HEK293T (cell line): ENCODE results near the gene UAP1L1.

Experiments used
- CTCF ChIA-PET: fragments of 350-600 bp; formaldehyde crosslinking; extraction: SDS; loops from one replicate; lab custom pipeline; 2021; ENCODE audit warnings: antibody characterized with exemption, inconsistent platforms; lab: Yijun Ruan, JAX
- POLR2A ChIA-PET: fragments of 350-600 bp; formaldehyde crosslinking; extraction: SDS; loops from one replicate; lab custom pipeline; 2020; ENCODE audit warnings: antibody characterized with exemption, inconsistent platforms; lab: Yijun Ruan, JAX
- DNase-seq: peaks from one replicate; pipeline ENCODE4 v3.0.0; 2012; ENCODE audit warnings: mixed read lengths; ENCODE audit errors: extremely low spot score
- ARNT ChIP-seq: fragments of 450-650 bp; IDR thresholded peaks from 2 replicates; pipeline ENCODE4 v1.6.1; 2017; ENCODE audit warnings: mild to moderate bottlenecking
- BHLHE40 ChIP-seq: fragments of 450-650 bp; IDR thresholded peaks from 2 replicates; pipeline ENCODE4 v1.6.1; 2016; ENCODE audit warnings: mild to moderate bottlenecking, moderate library complexity, borderline replicate concordance
- CTBP1 ChIP-seq: fragments of 450-650 bp; IDR thresholded peaks from 2 replicates; pipeline ENCODE4 v1.6.1; 2016; ENCODE audit warnings: borderline replicate concordance
- ELF4 ChIP-seq: fragments of 450-650 bp; IDR thresholded peaks from 2 replicates; pipeline ENCODE4 v1.6.1; 2017; ENCODE audit warnings: antibody characterized with exemption
- FOXA1 ChIP-seq: fragments of 450-650 bp; IDR thresholded peaks from 2 replicates; pipeline ENCODE4 v1.6.1; 2016; ENCODE audit warnings: mild to moderate bottlenecking
- FOXK2 ChIP-seq: fragments of 450-650 bp; IDR thresholded peaks from 2 replicates; pipeline ENCODE4 v1.6.1; 2016; ENCODE audit warnings: mild to moderate bottlenecking
- FOXM1 ChIP-seq: fragments of 450-650 bp; IDR thresholded peaks from 2 replicates; pipeline ENCODE4 v1.6.1; 2017; ENCODE audit warnings: mild to moderate bottlenecking, borderline replicate concordance
- HDGF ChIP-seq: fragments of 450-650 bp; IDR thresholded peaks from 2 replicates; pipeline ENCODE4 v1.6.1; 2017; ENCODE audit warnings: antibody characterized with exemption, borderline replicate concordance
- L3MBTL2 ChIP-seq: fragments of 450-650 bp; conservative IDR thresholded peaks from 2 replicates; pipeline ENCODE4 v1.6.1; 2016; ENCODE audit warnings: mild to moderate bottlenecking
- LEF1 ChIP-seq: fragments of 450-650 bp; IDR thresholded peaks from 2 replicates; pipeline ENCODE4 v1.6.1; 2017; ENCODE audit warnings: mild to moderate bottlenecking, borderline replicate concordance
- NFRKB ChIP-seq: fragments of 450-650 bp; IDR thresholded peaks from 2 replicates; pipeline ENCODE4 v1.6.1; 2016; ENCODE audit warnings: mild to moderate bottlenecking, moderate library complexity
- PKNOX1 ChIP-seq: fragments of 450-650 bp; IDR thresholded peaks from 2 replicates; pipeline ENCODE4 v1.6.1; 2016
- SP1 ChIP-seq: fragments of 450-650 bp; IDR thresholded peaks from 2 replicates; pipeline ENCODE4 v1.6.1; 2017
- SUZ12 ChIP-seq: fragments of 450-650 bp; IDR thresholded peaks from 2 replicates; pipeline ENCODE4 v1.6.1; 2016; ENCODE audit warnings: mild to moderate bottlenecking
- TARDBP ChIP-seq: fragments of 450-650 bp; IDR thresholded peaks from 2 replicates; pipeline ENCODE4 v1.6.1; 2016
- ZNF384 ChIP-seq: fragments of 450-650 bp; IDR thresholded peaks from 2 replicates; pipeline ENCODE4 v1.6.1; 2016

Gene UAP1L1

GRCh38 chr9:137063311-137064026, 13.8 kb upstream of the UAP1L1 start:
- TF ChIP-seq ARNT (no peak), SP1 (no peak), ELF4 (no peak), ZNF384 (no peak), FOXM1 (no peak), FOXK2 (no peak), LEF1 (no peak), FOXA1 (no peak), HDGF (no peak), SUZ12 (no peak), TARDBP (no peak), CTBP1 (no peak), NFRKB (no peak), PKNOX1 (no peak)
- ChIA-PET POLR2A (interaction anchor here (0.9 kb wide), 1 partner anchor 15 kb away, joined by 5 read pairs; no protein-coding TSS in a partner anchor), CTCF (interaction anchor here (0.6 to 1.2 kb wide), 12 partner anchors 8 to 275 kb away, joined by 3 to 9 read pairs (median 4); partner anchors contain the start of genes MAN1B1, NPDC1 and UAP1L1)
- DNase-seq: no peak

GRCh38 chr9:137064027-137064879, 13.1 kb upstream of the UAP1L1 start:
- CTCF ChIA-PET: interaction anchor here (0.6 to 1.2 kb wide), 12 partner anchors 8 to 276 kb away, joined by 3 to 9 read pairs (median 4); partner anchors contain the start of genes MAN1B1, NPDC1 and UAP1L1
- DNase-seq: peak; percentile 82
- TF ChIP-seq ARNT: no peak
- POLR2A ChIA-PET: interaction anchor here (0.9 kb wide), 1 partner anchor 15 kb away, joined by 5 read pairs; no protein-coding TSS in a partner anchor

- TF ChIP-seq HDGF: no peak
- no peak for TF ChIP-seq TARDBP
- no peak for TF ChIP-seq ARNT
- no peak for TF ChIP-seq LEF1
- no peak for TF ChIP-seq CTBP1
- no peak for TF ChIP-seq ELF4
- TF ChIP-seq ZNF384: no peak
- no peak for TF ChIP-seq L3MBTL2
- TF ChIP-seq FOXK2: no peak
- TF ChIP-seq NFRKB: no peak
- no peak for TF ChIP-seq SP1
- TF ChIP-seq FOXA1: no peak
- no peak for TF ChIP-seq FOXM1
- no peak for TF ChIP-seq PKNOX1
- TF ChIP-seq SUZ12: no peak
- DNase-seq: no peak
- CTCF ChIA-PET: interaction anchor here (0.6 to 1.2 kb wide), 3 partner anchors 12 to 187 kb away, joined by 3 to 5 read pairs (median 4); partner anchors contain the start of gene UAP1L1
- POLR2A ChIA-PET: no interaction called here
Observed at GRCh38 chr9:137064880-137065164, 12.5 kb upstream of the UAP1L1 start.

- DNase-seq: no peak
- POLR2A ChIA-PET: no interaction called here
- TF ChIP-seq LEF1: no peak
- no peak for TF ChIP-seq ARNT
- no peak for TF ChIP-seq L3MBTL2
- TF ChIP-seq FOXA1: no peak
- TF ChIP-seq TARDBP: no peak
- no peak for TF ChIP-seq HDGF
- no peak for TF ChIP-seq PKNOX1
- TF ChIP-seq CTBP1: no peak
- TF ChIP-seq ELF4: no peak
- no peak for TF ChIP-seq NFRKB
- no peak for TF ChIP-seq ZNF384
- no peak for TF ChIP-seq FOXK2
- TF ChIP-seq BHLHE40: no peak
- no peak for TF ChIP-seq SUZ12
- TF ChIP-seq FOXM1: no peak
- CTCF ChIA-PET: interaction anchor here (0.6 to 1.2 kb wide), 3 partner anchors 28 to 188 kb away, joined by 3 to 4 read pairs (median 3); no protein-coding TSS in a partner anchor
Observed at GRCh38 chr9:137065336-137065967, 11.9 kb upstream of the UAP1L1 start.
